Heart right ventricle (tissue), 16 donors: ENCODE data around the gene EYS. TPM values are rescaled to one million over a fixed set of nuclear protein-coding genes. Genes with fewer than 3 reads are reported as not detected.

Experiments used
- ATAC-seq, 8 donors: fragments of 200-7000 bp; cut with Tn5 transposase; one replicate each; pipeline ENCODE4 v1.9.1; 2020; ENCODE audit warnings: mild to moderate bottlenecking in 8 of 8, moderate library complexity in 8 of 8, moderate number of reproducible peaks in 1 of 8
- DNase-seq, 2 donors: peaks; one replicate each; pipeline ENCODE4 v3.0.0-alpha.2; 2020
- H3K27ac ChIP-seq, 10 donors: fragments of 200-600 bp; sonication (generic) in 2 of 10; one replicate each; pipeline versions ENCODE4 v1.5.0 to v1.8.0; 2020 to 2022; ENCODE audit warnings: mild to moderate bottlenecking in 3 of 10
- H3K27me3 ChIP-seq, 7 donors: fragments of 200-600 bp; one replicate each; pipeline ENCODE4 v1.8.0; 2021 to 2022; ENCODE audit warnings: mild to moderate bottlenecking in 2 of 7
- H3K36me3 ChIP-seq, 9 donors: fragments of 200-600 bp; sonication (generic) in 1 of 9; one replicate each; pipeline versions ENCODE4 v1.5.0 to v1.8.0; 2020 to 2022; ENCODE audit warnings: mild to moderate bottlenecking in 2 of 9
- H3K4me1 ChIP-seq, 9 donors: fragments of 200-600 bp; sonication (generic) in 1 of 9; one replicate each; pipeline versions ENCODE4 v1.5.0 to v1.8.0; 2020 to 2022; ENCODE audit warnings: mild to moderate bottlenecking in 4 of 9
- H3K4me3 ChIP-seq, 10 donors: fragments of 200-600 bp; sonication (generic) in 2 of 10; one replicate each; pipeline versions ENCODE4 v1.5.0 to v1.8.0; 2020 to 2022; ENCODE audit warnings: mild to moderate bottlenecking in 7 of 10, moderate library complexity in 2 of 10
- H3K9me3 ChIP-seq, 11 donors: fragments of 200-600 bp in 10 of 11; sonication (generic) in 2 of 11; one replicate each; pipeline versions ENCODE4 v1.5.0 to v1.8.0; 2013 to 2022; ENCODE audit warnings: mild to moderate bottlenecking in 2 of 11, control low read depth in 1 of 11, moderate library complexity in 1 of 11
- CTCF ChIP-seq, 9 donors: fragments of 200-600 bp; sonication (generic) in 2 of 9; IDR thresholded peaks; one replicate each; pipeline versions ENCODE4 v1.5.0 to v1.8.0; 2021 to 2022; ENCODE audit warnings: antibody characterized with exemption in 9 of 9, mild to moderate bottlenecking in 5 of 9, moderate library complexity in 1 of 9
- WGBS, 2 donors: extraction: QIAGEN DNeasy Blood & Tissue Kit; methylation state at CpG; one replicate each; pipeline ENCODE4 v1.1.7; 2013; ENCODE audit warnings: inconsistent platforms in 1 of 2; 5-methylcytosine and 5-hydroxymethylcytosine counted together
- intact Hi-C, 10 donors: fragments of 100-400 bp; cut with DNase I; formaldehyde crosslinking; loops; one replicate each; pipeline versions ENCODE4 v1.11.1 to v1.14.2; 2022
- polyA plus RNA-seq, 2 donors: library from polyadenylated mRNA; stranded (reverse); fragments of 200-250 nt; gene quantifications; one replicate each; pipeline ENCODE4 v1.2.3, GENCODE V29; 2013
- total RNA-seq, 10 donors: library from RNA; stranded (reverse); fragmentation: NEBNext Ultra II Directional in 3 of 10; extraction: Animal tissue kit (Norgen Biotek cat#: 25700) in 3 of 10; gene quantifications; one replicate each; pipeline versions ENCODE4 v1.2.1 to v1.2.4, GENCODE V29; 2021 to 2023
- donor health status: Arrhythmogenic right ventricular cardiomyopathy.
- donor health status: ischemic (EF 13 %, LVEDD 7.1; RV severe dilation, severe dysfunction).
- donor health status: healthy with polysubstance abuse.
- donor health status: DM: no; HTN: yes; CAD: no.
- donor health status: DM: no; HTN: no; CAD: no.
- donor health status: ischemic (EF 25% LVEDD 6.9; RV normal size, moderate dysfunction).
- donor health status: ischemic (EF 25% LVEDD 5.7; RV mildly dilated, moderate dysfunction).
- donor health status: healthy.
- donor health status: DM: yes; HTN: yes; CAD: no.
- donor health status: Ischemic cardiomyopathy.
- donor health status: ischemic (EF 35%, LVEDD 5.7; RV mildly dilated, moderate dysfunction).
- donor health status: nonischemic (EF 11% LVEDD 7.7; RV severe dilation, severe dysfunction).
- donor health status: DM: yes; HTN: yes; CAD: no.
- donor health status: PGD.
- donor health status: ischemic (EF 29% LVEDD 5.4; RV normal size, mild dysfunction).
- donor health status: nonischemic (EF 23%, LVEDD 6.1; RV moderate dilation, normal function).

EYS gene
- total and polyA plus RNA-seq, 12 donors, result 0.02 to 0.40 (median 0.18) TPM; not detected in 8

DNA sequence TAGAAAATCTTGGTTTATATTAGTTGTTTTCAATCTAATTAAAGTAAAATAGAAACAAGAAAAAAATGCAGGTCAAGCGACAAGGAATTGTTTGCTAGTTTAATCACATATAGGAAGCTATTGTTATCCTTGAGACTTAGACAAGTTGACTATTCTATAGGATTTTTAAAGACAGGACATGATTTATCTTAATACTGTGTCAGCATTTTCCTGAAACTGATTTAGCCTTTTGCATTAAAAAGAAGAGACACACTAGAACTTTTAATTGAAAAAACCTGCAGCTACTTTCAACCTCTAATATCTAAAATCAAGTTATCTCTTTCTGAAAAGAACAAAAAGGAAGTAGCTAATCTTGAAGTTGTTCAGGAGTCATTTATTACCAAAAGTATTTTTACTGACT, 1825.2 kb downstream of the EYS start:
- no peak for DNase-seq
- Histone ChIP-seq H3K27ac (no peak overlapping the region), H3K36me3 (no peaks in the 10 kb centered on the region), H3K4me3 (no peak overlapping the region), H3K27me3 (no peaks in the 10 kb centered on the region), H3K4me1 (no peaks in the 10 kb centered on the region), H3K9me3 (peaks cover 0 to 21% (median 0%) of the 10 kb centered on the region in 11 donors)
- 55 to 73% methylated on average over 1 of the region's 1 CpG for WGBS, 2 donors
- no peak for ATAC-seq
- no peak for TF ChIP-seq CTCF (IDR thresholded peaks at IDR 0.05)
- intact Hi-C loops, result no loop called here

DNA sequence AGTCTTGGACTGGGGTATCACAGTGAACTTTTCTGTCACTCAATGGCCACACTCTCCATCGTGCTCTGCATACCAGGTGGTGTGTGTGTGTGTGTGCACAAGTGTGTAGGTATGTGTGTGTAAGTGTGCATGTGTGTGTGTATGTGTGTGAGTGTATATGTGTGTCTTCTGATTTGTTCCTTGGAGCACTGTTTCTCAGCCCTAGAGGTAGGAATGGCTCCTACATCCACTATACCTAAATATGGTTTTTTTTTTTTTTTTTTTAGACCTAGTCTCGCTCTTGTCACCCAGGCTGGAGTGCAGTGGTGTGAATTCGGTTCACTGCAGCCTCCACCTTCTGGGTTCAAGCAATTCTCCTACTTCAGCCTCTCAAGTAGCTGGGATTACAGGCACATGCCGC, 1834.8 kb downstream of the EYS start:
- WGBS, 2 donors, result 92 to 94% methylated on average over 4 of the region's 4 CpGs
- intact Hi-C loops, result no loop called here

GRCh38 chr6:63868351-63868750, 1838.7 kb downstream of the EYS start:
- intact Hi-C loops, result no loop called here
- Histone ChIP-seq H3K27ac (no peak overlapping the region), H3K36me3 (no peaks in the 10 kb centered on the region), H3K4me1 (no peaks in the 10 kb centered on the region), H3K9me3 (peaks cover 0 to 5% (median 0%) of the 10 kb centered on the region in 11 donors), H3K27me3 (no peaks in the 10 kb centered on the region), H3K4me3 (no peak overlapping the region)
- ATAC-seq (no peak), DNase-seq (no peak)
- TF ChIP-seq CTCF (IDR thresholded peaks at IDR 0.05), result no peak
- 79 to 83% methylated on average over 3 of the region's 3 CpGs for WGBS, 2 donors

More for the DNA sequence above, 1834.8 kb downstream of the EYS start:
- Histone ChIP-seq H3K27ac (no peak overlapping the region), H3K27me3 (no peaks in the 10 kb centered on the region), H3K4me1 (no peaks in the 10 kb centered on the region), H3K9me3 (peaks cover 0 to 18% (median 0%) of the 10 kb centered on the region in 11 donors), H3K36me3 (no peaks in the 10 kb centered on the region), H3K4me3 (no peak overlapping the region)
- no peak for TF ChIP-seq CTCF (IDR thresholded peaks at IDR 0.05)
- DNase-seq, result no peak
- no peak for ATAC-seq

DNA sequence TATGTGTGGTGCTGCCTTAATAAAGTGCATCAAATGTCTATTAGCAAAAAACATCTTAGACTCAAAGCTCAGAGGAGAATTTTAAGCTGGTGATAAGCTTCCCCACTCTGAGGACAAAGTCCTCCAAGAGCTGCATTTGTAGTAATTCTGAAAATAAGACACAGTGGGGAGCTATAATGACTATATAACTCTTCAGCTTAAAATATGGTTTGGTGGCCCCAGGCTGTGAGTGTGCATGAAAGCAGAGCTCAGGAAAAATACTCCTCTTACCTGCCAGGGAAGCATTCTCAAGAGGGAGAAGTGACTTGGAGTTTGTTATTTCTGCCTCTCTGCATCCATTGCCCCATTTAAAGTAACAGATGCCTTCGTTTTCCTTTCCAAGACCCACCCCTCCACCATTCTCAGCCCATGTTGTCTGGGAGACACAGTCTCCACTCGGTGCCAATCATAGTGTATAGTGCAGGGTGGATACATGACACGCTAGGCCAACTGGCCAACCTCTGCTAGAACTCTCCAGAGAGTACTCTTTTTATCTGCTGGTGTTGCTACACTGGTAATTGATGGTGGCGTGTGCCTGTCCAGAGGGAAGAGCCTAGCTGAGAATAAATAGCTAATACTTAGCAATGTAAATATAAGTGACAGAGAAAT, 1842.2 kb downstream of the EYS start:
- Histone ChIP-seq H3K27ac (no peak overlapping the region), H3K27me3 (no peaks in the 10 kb centered on the region), H3K9me3 (no peaks in the 10 kb centered on the region), H3K4me1 (no peaks in the 10 kb centered on the region), H3K36me3 (no peaks in the 10 kb centered on the region), H3K4me3 (no peak overlapping the region)
- intact Hi-C loops, result no loop called here
- ATAC-seq (no peak), DNase-seq (no peak)
- WGBS, 2 donors, result 57 to 75% methylated on average over 4 of the region's 4 CpGs
- no peak for TF ChIP-seq CTCF (IDR thresholded peaks at IDR 0.05)
